Measurements from ENCODE around the gene MGAT4C.

MGAT4C gene

GRCh38 chr12:85963326-85963725 lies 292.9 kb downstream of the MGAT4C start:
- Histone ChIP-seq H3K4me1 (ENCODE audit: control insufficient read depth, insufficient read depth, low read length, poor library complexity, severe bottlenecking) (no peaks in the 10 kb centered on the region), H3K27me3 (replicated peaks; ENCODE audit: control insufficient read depth, insufficient read depth, low read length, poor library complexity, severe bottlenecking) (no peaks in the 10 kb centered on the region), H3K9me3 (ENCODE audit: control insufficient read depth, low read length) (no peaks in the 10 kb centered on the region), H3K4me3 (ENCODE audit: insufficient read depth, low read depth, low read length, poor library complexity, severe bottlenecking) (no peak overlapping the region), H3K36me3 (ENCODE audit: control insufficient read depth, insufficient read depth, low read length) (no peaks in the 10 kb centered on the region), H3K27ac (ENCODE audit: insufficient read depth, low read length, poor library complexity, severe bottlenecking) (no peak overlapping the region)
- DNase-seq, result no peak

GRCh38 chr12:85956081-85956480 lies 300.1 kb downstream of the MGAT4C start:
- Histone ChIP-seq H3K27ac (ENCODE audit: insufficient read depth, low read length, poor library complexity, severe bottlenecking) (no peak overlapping the region), H3K27me3 (replicated peaks; ENCODE audit: control insufficient read depth, insufficient read depth, low read length, poor library complexity, severe bottlenecking) (no peaks in the 10 kb centered on the region), H3K36me3 (ENCODE audit: control insufficient read depth, insufficient read depth, low read length) (no peaks in the 10 kb centered on the region), H3K4me3 (ENCODE audit: insufficient read depth, low read depth, low read length, poor library complexity, severe bottlenecking) (no peak overlapping the region), H3K4me1 (ENCODE audit: control insufficient read depth, insufficient read depth, low read length, poor library complexity, severe bottlenecking) (no peaks in the 10 kb centered on the region), H3K9me3 (ENCODE audit: control insufficient read depth, low read length) (no peaks in the 10 kb centered on the region)
- DNase-seq, result no peak

GRCh38 chr12:85955127-85955526 lies 301.1 kb downstream of the MGAT4C start:
- no peak for DNase-seq
- Histone ChIP-seq H3K4me1 (ENCODE audit: control insufficient read depth, insufficient read depth, low read length, poor library complexity, severe bottlenecking) (no peaks in the 10 kb centered on the region), H3K4me3 (ENCODE audit: insufficient read depth, low read depth, low read length, poor library complexity, severe bottlenecking) (no peak overlapping the region), H3K27me3 (replicated peaks; ENCODE audit: control insufficient read depth, insufficient read depth, low read length, poor library complexity, severe bottlenecking) (no peaks in the 10 kb centered on the region), H3K9me3 (ENCODE audit: control insufficient read depth, low read length) (no peaks in the 10 kb centered on the region), H3K27ac (ENCODE audit: insufficient read depth, low read length, poor library complexity, severe bottlenecking) (no peak overlapping the region), H3K36me3 (ENCODE audit: control insufficient read depth, insufficient read depth, low read length) (no peaks in the 10 kb centered on the region)

GRCh38 chr12:85951823-85952222 lies 304.4 kb downstream of the MGAT4C start:
- no peaks in the 10 kb centered on the region for H3K27me3 ChIP-seq (replicated peaks; ENCODE audit: control insufficient read depth, insufficient read depth, low read length, poor library complexity, severe bottlenecking)
- no peaks in the 10 kb centered on the region for H3K4me1 ChIP-seq (ENCODE audit: control insufficient read depth, insufficient read depth, low read length, poor library complexity, severe bottlenecking)
- H3K36me3 ChIP-seq (ENCODE audit: control insufficient read depth, insufficient read depth, low read length), result no peaks in the 10 kb centered on the region
- H3K4me3 ChIP-seq (ENCODE audit: insufficient read depth, low read depth, low read length, poor library complexity, severe bottlenecking), result no peak overlapping the region
- no peak for DNase-seq
- H3K27ac ChIP-seq (ENCODE audit: insufficient read depth, low read length, poor library complexity, severe bottlenecking), result no peak overlapping the region
- H3K9me3 ChIP-seq (ENCODE audit: control insufficient read depth, low read length), result no peaks in the 10 kb centered on the region

GRCh38 chr12:85949253-85949652 lies 306.9 kb downstream of the MGAT4C start:
- Histone ChIP-seq H3K4me1 (ENCODE audit: control insufficient read depth, insufficient read depth, low read length, poor library complexity, severe bottlenecking) (no peaks in the 10 kb centered on the region), H3K36me3 (ENCODE audit: control insufficient read depth, insufficient read depth, low read length) (no peaks in the 10 kb centered on the region), H3K27ac (ENCODE audit: insufficient read depth, low read length, poor library complexity, severe bottlenecking) (no peak overlapping the region), H3K27me3 (replicated peaks; ENCODE audit: control insufficient read depth, insufficient read depth, low read length, poor library complexity, severe bottlenecking) (no peaks in the 10 kb centered on the region), H3K4me3 (ENCODE audit: insufficient read depth, low read depth, low read length, poor library complexity, severe bottlenecking) (no peak overlapping the region), H3K9me3 (ENCODE audit: control insufficient read depth, low read length) (no peaks in the 10 kb centered on the region)
- no peak for DNase-seq

GRCh38 chr12:85948340-85948739 lies 307.9 kb downstream of the MGAT4C start:
- H3K9me3 ChIP-seq (ENCODE audit: control insufficient read depth, low read length), result no peaks in the 10 kb centered on the region
- H3K4me1 ChIP-seq (ENCODE audit: control insufficient read depth, insufficient read depth, low read length, poor library complexity, severe bottlenecking), result no peaks in the 10 kb centered on the region
- H3K27ac ChIP-seq (ENCODE audit: insufficient read depth, low read length, poor library complexity, severe bottlenecking), result no peak overlapping the region
- no peak overlapping the region for H3K4me3 ChIP-seq (ENCODE audit: insufficient read depth, low read depth, low read length, poor library complexity, severe bottlenecking)
- DNase-seq, result no peak
- H3K27me3 ChIP-seq (replicated peaks; ENCODE audit: control insufficient read depth, insufficient read depth, low read length, poor library complexity, severe bottlenecking), result no peaks in the 10 kb centered on the region
- H3K36me3 ChIP-seq (ENCODE audit: control insufficient read depth, insufficient read depth, low read length), result no peaks in the 10 kb centered on the region

GRCh38 chr12:85947286-85947685 lies 308.9 kb downstream of the MGAT4C start:
- no peaks in the 10 kb centered on the region for H3K36me3 ChIP-seq (ENCODE audit: control insufficient read depth, insufficient read depth, low read length)
- no peak overlapping the region for H3K4me3 ChIP-seq (ENCODE audit: insufficient read depth, low read depth, low read length, poor library complexity, severe bottlenecking)
- H3K27me3 ChIP-seq (replicated peaks; ENCODE audit: control insufficient read depth, insufficient read depth, low read length, poor library complexity, severe bottlenecking), result no peaks in the 10 kb centered on the region
- DNase-seq, result no peak
- H3K9me3 ChIP-seq (ENCODE audit: control insufficient read depth, low read length), result no peaks in the 10 kb centered on the region
- no peak overlapping the region for H3K27ac ChIP-seq (ENCODE audit: insufficient read depth, low read length, poor library complexity, severe bottlenecking)
- H3K4me1 ChIP-seq (ENCODE audit: control insufficient read depth, insufficient read depth, low read length, poor library complexity, severe bottlenecking), result no peaks in the 10 kb centered on the region

GRCh38 chr12:85946375-85946774 lies 309.8 kb downstream of the MGAT4C start:
- no peak for DNase-seq
- H3K9me3 ChIP-seq (ENCODE audit: control insufficient read depth, low read length), result no peaks in the 10 kb centered on the region
- no peak overlapping the region for H3K27ac ChIP-seq (ENCODE audit: insufficient read depth, low read length, poor library complexity, severe bottlenecking)
- no peaks in the 10 kb centered on the region for H3K4me1 ChIP-seq (ENCODE audit: control insufficient read depth, insufficient read depth, low read length, poor library complexity, severe bottlenecking)
- no peak overlapping the region for H3K4me3 ChIP-seq (ENCODE audit: insufficient read depth, low read depth, low read length, poor library complexity, severe bottlenecking)
- no peaks in the 10 kb centered on the region for H3K27me3 ChIP-seq (replicated peaks; ENCODE audit: control insufficient read depth, insufficient read depth, low read length, poor library complexity, severe bottlenecking)
- H3K36me3 ChIP-seq (ENCODE audit: control insufficient read depth, insufficient read depth, low read length), result no peaks in the 10 kb centered on the region

- Histone ChIP-seq H3K9me3 (ENCODE audit: control insufficient read depth, low read length) (no peaks in the 10 kb centered on the region), H3K4me3 (ENCODE audit: insufficient read depth, low read depth, low read length, poor library complexity, severe bottlenecking) (no peak overlapping the region), H3K27me3 (replicated peaks; ENCODE audit: control insufficient read depth, insufficient read depth, low read length, poor library complexity, severe bottlenecking) (no peaks in the 10 kb centered on the region), H3K36me3 (ENCODE audit: control insufficient read depth, insufficient read depth, low read length) (no peaks in the 10 kb centered on the region), H3K4me1 (ENCODE audit: control insufficient read depth, insufficient read depth, low read length, poor library complexity, severe bottlenecking) (no peaks in the 10 kb centered on the region), H3K27ac (ENCODE audit: insufficient read depth, low read length, poor library complexity, severe bottlenecking) (no peak overlapping the region)
- DNase-seq, result no peak
Observed at GRCh38 chr12:85927166-85927565, 329.0 kb downstream of the MGAT4C start.

GRCh38 chr12:85923767-85924331 lies 332.3 kb downstream of the MGAT4C start:
- no peak for DNase-seq
- Histone ChIP-seq H3K27me3 (replicated peaks; ENCODE audit: control insufficient read depth, insufficient read depth, low read length, poor library complexity, severe bottlenecking) (no peaks in the 10 kb centered on the region), H3K36me3 (ENCODE audit: control insufficient read depth, insufficient read depth, low read length) (no peaks in the 10 kb centered on the region), H3K9me3 (ENCODE audit: control insufficient read depth, low read length) (no peaks in the 10 kb centered on the region), H3K4me3 (ENCODE audit: insufficient read depth, low read depth, low read length, poor library complexity, severe bottlenecking) (no peak overlapping the region), H3K27ac (ENCODE audit: insufficient read depth, low read length, poor library complexity, severe bottlenecking) (no peak overlapping the region), H3K4me1 (ENCODE audit: control insufficient read depth, insufficient read depth, low read length, poor library complexity, severe bottlenecking) (no peaks in the 10 kb centered on the region)
